ENCODE results near the gene KRT17.

DNA sequence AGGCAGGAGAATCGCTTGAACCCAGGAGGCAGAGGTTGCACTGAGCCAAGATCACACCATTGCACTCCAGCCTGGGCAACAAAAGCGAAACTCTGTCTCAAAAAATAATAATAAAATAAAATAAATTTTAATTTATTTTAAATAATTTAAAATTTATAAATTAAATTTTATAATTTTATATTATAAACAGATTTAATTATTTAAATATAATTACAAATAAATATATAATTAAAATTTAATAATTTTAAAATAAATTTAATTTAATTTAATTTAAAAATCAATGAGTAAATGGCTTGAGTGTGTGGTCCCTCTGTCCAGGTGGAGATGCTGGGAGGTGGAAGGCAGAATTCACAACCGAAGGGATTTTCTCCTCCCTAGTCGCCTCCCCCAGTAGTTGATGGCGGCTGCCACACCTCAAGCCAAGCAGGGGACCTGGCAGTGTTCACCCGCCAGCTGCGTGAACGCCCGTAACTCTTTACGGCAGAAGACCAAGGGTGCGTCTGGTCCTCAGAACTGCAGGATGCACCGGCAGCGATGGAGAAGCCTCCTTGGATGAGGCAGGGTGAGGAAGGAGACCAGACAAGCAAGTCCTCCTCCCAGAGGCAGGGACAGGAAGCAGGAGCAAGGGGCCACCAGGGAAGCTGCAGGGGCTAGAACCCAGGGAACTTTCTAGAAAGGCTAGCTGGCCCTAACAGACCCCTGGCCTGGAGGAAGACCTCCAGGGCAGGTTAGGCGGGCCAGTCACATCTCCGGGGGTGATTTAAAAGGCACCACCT, 22.9 kb upstream of the KRT17 start:
- TF ChIP-seq CTCF (IDR thresholded peaks at IDR 0.05) (no peak), EZH2phosphoT487 (IDR thresholded peaks at IDR 0.05) (no peak), EZH2 (IDR thresholded peaks at IDR 0.05) (no peak)

Measured in neural progenitor cell (in vitro differentiated cells).